Measurements from ENCODE around the gene URAD. TPM values are rescaled to one million over a fixed set of nuclear protein-coding genes. Genes with fewer than 3 reads are reported as not detected.

The URAD gene
- polyA plus RNA-seq, 2 of the 4 experiments (the other 2 are of a cell fraction) = not detected

GRCh38 chr13:27979765-27980279 lies 8.7 kb downstream of the URAD start:
- CTCF ChIA-PET = interaction anchor here (0.6 to 11.2 kb wide), 5 partner anchors 26 to 618 kb away, joined by 3 to 120 read pairs (median 3); no protein-coding TSS in a partner anchor
- 62% methylated on average over 15 of the region's 15 CpGs for WGBS (ENCODE audit: missing lambda C conversion rate)
- H3K27ac ChIP-seq = no peak overlapping the region
- POLR2A ChIA-PET = no interaction called here
- H3K4me1 ChIP-seq = no peaks in the 10 kb centered on the region; the same call in 2 of the 3 replicates
- no peak overlapping the region for H3K4me3 ChIP-seq
- ATAC-seq (no peak), DNase-seq (ENCODE audit: low read depth in 1 of 2, low spot score in 1 of 2) (no peak), FAIRE-seq (no peak)
- TF ChIP-seq KDM1A (IDR thresholded peaks at IDR 0.05; ENCODE audit: low read depth) (no peak), ZFP36 (IDR thresholded peaks at IDR 0.05; ENCODE audit: borderline replicate concordance, partially characterized antibody) (no peak), JUNB (IDR thresholded peaks at IDR 0.05) (no peak), FOXS1 (CRISPR knock-in tag; IDR thresholded peaks at IDR 0.05) (no peak), TP53 (CRISPR knock-in tag; IDR thresholded peaks at IDR 0.05) (no peak), BCL3 (IDR thresholded peaks at IDR 0.05) (no peak), NPAS2 (CRISPR knock-in tag; IDR thresholded peaks at IDR 0.05; ENCODE audit: borderline replicate concordance) (no peak), MAFK (IDR thresholded peaks at IDR 0.05; ENCODE audit: partially characterized antibody) (no peak), HES2 (IDR thresholded peaks at IDR 0.05) (no peak), CHD4 (IDR thresholded peaks at IDR 0.05; ENCODE audit: borderline replicate concordance) (no peak), MAX (IDR thresholded peaks at IDR 0.05) (no peak), PHF8 (IDR thresholded peaks at IDR 0.05; ENCODE audit: borderline replicate concordance, low read depth) (no peak), FOSB (CRISPR knock-in tag; IDR thresholded peaks at IDR 0.05) (no peak), KDM5A (IDR thresholded peaks at IDR 0.05) (no peak), REST (IDR thresholded peaks at IDR 0.05) (no peak), CEBPB (IDR thresholded peaks at IDR 0.05) (no peak)
- no peak overlapping the region for H3K4me2 ChIP-seq
- H3K9me3 ChIP-seq = no peaks in the 10 kb centered on the region

- ChIA-PET POLR2A (no interaction called here), CTCF (interaction anchor here (0.6 to 11.2 kb wide), 7 partner anchors 25 to 617 kb away, joined by 3 to 120 read pairs (median 3); no protein-coding TSS in a partner anchor)
- TF ChIP-seq ESRRA (IDR thresholded peaks at IDR 0.05; ENCODE audit: borderline replicate concordance, low read length) (no peak), MAFK (IDR thresholded peaks at IDR 0.05; ENCODE audit: partially characterized antibody) (no peak), MYC (IDR thresholded peaks at IDR 0.05; ENCODE audit: borderline replicate concordance, low read length) (no peak), RFX5 (IDR thresholded peaks at IDR 0.05) (no peak), BHLHE40 (IDR thresholded peaks at IDR 0.05; ENCODE audit: low read depth, low read length) (no peak)
- Histone ChIP-seq H3K9me3 (no peaks in the 10 kb centered on the region), H3K4me2 (peak overlapping the region; percentile 74; the same call in 2 of the 3 replicates), H3K4me1 (no peaks in the 10 kb centered on the region; the same call in 2 of the 3 replicates), H3K4me3 (no peak overlapping the region), H3K27ac (no peak overlapping the region)
- ATAC-seq (no peak), DNase-seq (ENCODE audit: low read depth in 1 of 2, low spot score in 1 of 2) (no peak), FAIRE-seq (no peak)
- WGBS (ENCODE audit: missing lambda C conversion rate) = 69% methylated on average over 15 of the region's 15 CpGs
These were observed 9.4 kb downstream of the URAD start for GRCh38 chr13:27979001-27979643.
